CD14-positive monocyte (primary cell): ENCODE results near the gene ABHD17B. TPM values are rescaled to one million over a fixed set of nuclear protein-coding genes. Genes with fewer than 3 reads are reported as not detected.

Experiments used
- DNase-seq, 3 donors: peaks; one replicate each; pipeline ENCODE4 v3.0.0-alpha.2; 2011 to 2022
- H2AFZ ChIP-seq: 2 replicates; pipeline ENCODE4 v1.6.0; 2012; ENCODE audit warnings: mild to moderate bottlenecking, low read depth, low read length, inconsistent platforms; ENCODE audit not compliant: insufficient read depth, poor library complexity, severe bottlenecking
- H3K27ac ChIP-seq, 2 donors: 1 replicate in 1 of 2; 2 replicates in 1 of 2; pipeline ENCODE4 v1.5.1; 2012 to 2013; ENCODE audit warnings: low read length in 2 of 2, control low read depth in 1 of 2, inconsistent platforms in 1 of 2, low read depth in 1 of 2, mild to moderate bottlenecking in 1 of 2
- H3K27me3 ChIP-seq, 2 donors: one replicate each; pipeline versions ENCODE4 v1.6.0 to v1.6.1; 2011 to 2013; ENCODE audit warnings: low read length in 2 of 2; ENCODE audit not compliant: control insufficient read depth in 2 of 2, insufficient read depth in 2 of 2
- H3K36me3 ChIP-seq, 2 donors: replicated peaks in 1 of 2; 1 replicate in 1 of 2; 2 replicates in 1 of 2; pipeline versions ENCODE4 v1.5.1 to v1.6.1; 2012 to 2013; ENCODE audit warnings: low read length in 2 of 2, control low read depth in 1 of 2, inconsistent platforms in 1 of 2, mild to moderate bottlenecking in 1 of 2; ENCODE audit not compliant: insufficient read depth in 2 of 2, control insufficient read depth in 1 of 2
- H3K4me1 ChIP-seq, 2 donors: 1 replicate in 1 of 2; 2 replicates in 1 of 2; pipeline versions ENCODE4 v1.5.1 to v1.6.1; 2012 to 2013; ENCODE audit warnings: low read length in 2 of 2, control low read depth in 1 of 2, inconsistent platforms in 1 of 2, mild to moderate bottlenecking in 1 of 2, moderate library complexity in 1 of 2; ENCODE audit not compliant: insufficient read depth in 2 of 2, control insufficient read depth in 1 of 2
- H3K4me2 ChIP-seq: replicated peaks from 2 replicates; pipeline ENCODE3; 2012; ENCODE audit warnings: low read length, moderate library complexity, mild to moderate bottlenecking; ENCODE audit not compliant: poor library complexity, severe bottlenecking; ENCODE audit errors: extremely low read depth
- H3K4me3 ChIP-seq, 3 experiments: fragments of 200-600 bp in 1 of 3; sonication (generic) in 1 of 3; replicated peaks in 1 of 3; 1 replicate in 2 of 3; 2 replicates in 1 of 3; pipeline ENCODE4 v1.5.1; 2011 to 2013; ENCODE audit warnings: low read length in 3 of 3, mild to moderate bottlenecking in 3 of 3, control low read depth in 2 of 3, low read depth in 2 of 3, inconsistent platforms in 1 of 3, moderate library complexity in 1 of 3
- H3K79me2 ChIP-seq: 2 replicates; pipeline ENCODE4 v1.6.0; 2012; ENCODE audit warnings: mild to moderate bottlenecking, control low read depth, inconsistent platforms, low read length, moderate library complexity; ENCODE audit not compliant: insufficient read depth
- H3K9ac ChIP-seq: 2 replicates; pipeline ENCODE4 v1.6.0; 2017; ENCODE audit warnings: low read length, mild to moderate bottlenecking; ENCODE audit not compliant: insufficient read depth, poor library complexity, severe bottlenecking
- H3K9me3 ChIP-seq, 2 donors: replicated peaks in 1 of 2; 1 replicate in 1 of 2; 2 replicates in 1 of 2; pipeline versions ENCODE4 v1.5.1 to v1.6.1; 2012 to 2013; ENCODE audit warnings: low read length in 2 of 2, control low read depth in 1 of 2; ENCODE audit not compliant: control insufficient read depth in 1 of 2, insufficient read depth in 1 of 2
- H4K20me1 ChIP-seq: 2 replicates; pipeline ENCODE4 v1.6.0; 2012; ENCODE audit warnings: mild to moderate bottlenecking, low read length, control low read depth, moderate library complexity; ENCODE audit not compliant: insufficient read depth
- H3K27ac Mint-ChIP-seq, 7 donors: one replicate each; pipeline ENCODE4 v1.8.0; 2020; ENCODE audit warnings: mild to moderate bottlenecking in 7 of 7, mixed read lengths in 7 of 7, moderate library complexity in 6 of 7, inconsistent platforms in 2 of 7
- H3K27me3 Mint-ChIP-seq, 3 donors: one replicate each; pipeline ENCODE4 v1.8.0; 2021 to 2022; ENCODE audit warnings: low read depth in 3 of 3, mild to moderate bottlenecking in 3 of 3, mixed read lengths in 3 of 3, moderate library complexity in 3 of 3, inconsistent platforms in 1 of 3
- H3K36me3 Mint-ChIP-seq, 2 donors: one replicate each; pipeline ENCODE4 v1.8.0; 2020; ENCODE audit warnings: mixed read lengths in 2 of 2, inconsistent platforms in 1 of 2, mild to moderate bottlenecking in 1 of 2
- H3K4me1 Mint-ChIP-seq: one replicate; pipeline ENCODE4 v1.8.0; 2020; ENCODE audit warnings: mild to moderate bottlenecking, mixed read lengths
- H3K4me3 Mint-ChIP-seq, 2 donors: one replicate each; pipeline ENCODE4 v1.8.0; 2020; ENCODE audit warnings: mild to moderate bottlenecking in 2 of 2, mixed read lengths in 2 of 2, moderate library complexity in 1 of 2
- H3K9me3 Mint-ChIP-seq, 7 donors: one replicate each; pipeline ENCODE4 v1.8.0; 2020 to 2022; ENCODE audit warnings: mixed read lengths in 7 of 7, mild to moderate bottlenecking in 6 of 7, moderate library complexity in 6 of 7, inconsistent platforms in 2 of 7
- CTCF ChIP-seq: fragments of 200-600 bp; IDR thresholded peaks from one replicate; pipeline ENCODE4 v1.8.0; 2022; ENCODE audit warnings: antibody characterized with exemption, mild to moderate bottlenecking
- WGBS: methylation state at CpG from one replicate; pipeline ENCODE4 v1.1.5; 2013; ENCODE audit warnings: missing lambda C conversion rate; ENCODE audit not compliant: insufficient coverage; 5-methylcytosine and 5-hydroxymethylcytosine counted together
- intact Hi-C, 2 donors: fragments of 100-400 bp; cut with micrococcal nuclease; formaldehyde crosslinking; loops; one replicate each; pipeline versions ENCODE4 v1.15.0 to v1.15.1; 2023
- polyA plus RNA-seq, 3 donors: library from polyadenylated mRNA; depleted of rRNA in 1 of 3; unstranded in 2 of 3; stranded (reverse) in 1 of 3; fragments of 300-500 nt in 2 of 3; fragments of >200 nt in 1 of 3; fragmentation: Illumina TruSeq in 2 of 3; gene quantifications; 1 replicate in 2 of 3; 2 replicates in 1 of 3; pipeline ENCODE4 v1.2.3, GENCODE V29; 2012 to 2021

Gene ABHD17B
- polyA plus RNA-seq, 3 donors = 4.1 to 12.8 (median 12.3) TPM

- WGBS = no CpG with 5 or more reads among the region's 1 CpG
- no peak overlapping the region for H2AFZ ChIP-seq
- H3K4me3 ChIP-seq = no peak overlapping the region
- Mint-ChIP-seq H3K4me1 (peaks cover 75% of the 10 kb centered on the region), H3K27ac (peak overlapping the region in 3 of 7 donors; percentile 15 to 43 (median 20)), H3K9me3 (no peaks in the 10 kb centered on the region), H3K4me3 (no peak overlapping the region), H3K27me3 (no peaks in the 10 kb centered on the region), H3K36me3 (peaks cover 0 to 4% of the 10 kb centered on the region in 2 donors)
- H3K9me3 ChIP-seq = no peaks in the 10 kb centered on the region
- H3K9ac ChIP-seq = no peak overlapping the region
- H3K4me1 ChIP-seq = peaks cover 38 to 43% of the 10 kb centered on the region in 2 donors
- no peak overlapping the region for H3K4me2 ChIP-seq
- peaks cover 85% of the 10 kb centered on the region for H4K20me1 ChIP-seq
- TF ChIP-seq CTCF = no peak
- H3K36me3 ChIP-seq = no peaks in the 10 kb centered on the region
- DNase-seq = peak; percentile 27 to 38 (median 32)
- intact Hi-C loops = no loop called here
- H3K27ac ChIP-seq = peak overlapping the region in 1 of 2 donors; percentile 58
- H3K27me3 ChIP-seq = no peaks in the 10 kb centered on the region
- peaks cover 99% of the 10 kb centered on the region for H3K79me2 ChIP-seq
Measured at GRCh38 chr9:71897577-71897976, 13.4 kb downstream of the ABHD17B start.

- no peak overlapping the region for H3K4me3 ChIP-seq
- H3K4me1 Mint-ChIP-seq = peaks cover 67% of the 10 kb centered on the region
- intact Hi-C loops = no loop called here
- no peak overlapping the region for H3K4me3 Mint-ChIP-seq
- H3K4me2 ChIP-seq = no peak overlapping the region
- H3K27ac ChIP-seq = peak overlapping the region in 1 of 2 donors; percentile 58
- peaks cover 35 to 39% of the 10 kb centered on the region in 2 donors for H3K4me1 ChIP-seq
- H3K36me3 Mint-ChIP-seq = peaks cover 0 to 4% of the 10 kb centered on the region in 2 donors
- H3K9ac ChIP-seq = no peak overlapping the region
- H3K9me3 Mint-ChIP-seq = no peaks in the 10 kb centered on the region
- H3K27me3 ChIP-seq = no peaks in the 10 kb centered on the region
- peaks cover 99% of the 10 kb centered on the region for H3K79me2 ChIP-seq
- H3K36me3 ChIP-seq = no peaks in the 10 kb centered on the region
- no peak for DNase-seq
- H2AFZ ChIP-seq = no peak overlapping the region
- no peaks in the 10 kb centered on the region for H3K27me3 Mint-ChIP-seq
- no peaks in the 10 kb centered on the region for H3K9me3 ChIP-seq
- no peak for TF ChIP-seq CTCF
- H4K20me1 ChIP-seq = peaks cover 84% of the 10 kb centered on the region
- peak overlapping the region in 3 of 7 donors; percentile 36 to 84 (median 43) for H3K27ac Mint-ChIP-seq
Measured at GRCh38 chr9:71896761-71897160, 14.2 kb downstream of the ABHD17B start.
